Breast epithelium (tissue), 4 donors: ENCODE data around the gene BRINP3. TPM values are rescaled to one million over a fixed set of nuclear protein-coding genes. Genes with fewer than 3 reads are reported as not detected.

Source experiments
- DNase-seq, 2 donors: peaks; one replicate each; pipeline ENCODE4 v3.0.0-alpha.2; 2019; ENCODE audit warnings: low spot score in 2 of 2
- H3K27ac ChIP-seq, 2 donors: fragments of 200-600 bp; sonication (generic) in 1 of 2; one replicate each; pipeline ENCODE4 v1.5.1; 2016 to 2019; ENCODE audit warnings: mild to moderate bottlenecking in 1 of 2
- H3K27me3 ChIP-seq, 2 donors: fragments of 200-600 bp; sonication (generic) in 1 of 2; one replicate each; pipeline versions ENCODE4 v1.5.1 to v1.6.0; 2017 to 2019; ENCODE audit warnings: control low read depth in 1 of 2, mild to moderate bottlenecking in 1 of 2
- H3K36me3 ChIP-seq: fragments of 200-600 bp; one replicate; pipeline ENCODE4 v1.5.1; 2019
- H3K4me1 ChIP-seq, 2 donors: fragments of 200-600 bp; sonication (generic); one replicate each; pipeline ENCODE4 v1.5.1; 2016 to 2019; ENCODE audit warnings: control low read depth in 1 of 2
- H3K4me3 ChIP-seq, 3 donors: fragments of 200-600 bp; sonication (generic); 1 replicate in 2 of 3; 2 replicates in 1 of 3; pipeline ENCODE4 v1.5.1; 2016 to 2019; ENCODE audit warnings: mild to moderate bottlenecking in 3 of 3, moderate library complexity in 2 of 3
- H3K9me3 ChIP-seq, 2 donors: fragments of 200-600 bp; sonication (generic) in 1 of 2; one replicate each; pipeline ENCODE4 v1.5.1; 2016 to 2019; ENCODE audit warnings: control low read depth in 1 of 2
- CTCF ChIP-seq, 3 donors: fragments of 450-650 bp; IDR thresholded peaks; one replicate each; pipeline ENCODE4 v1.5.1; 2016 to 2017; ENCODE audit warnings: antibody characterized with exemption in 3 of 3, mild to moderate bottlenecking in 3 of 3, moderate library complexity in 3 of 3
- POLR2A ChIP-seq: fragments of 450-650 bp; IDR thresholded peaks from one replicate; pipeline ENCODE4 v1.6.1; 2016; ENCODE audit warnings: antibody characterized with exemption, mild to moderate bottlenecking, moderate library complexity
- POLR2AphosphoS5 ChIP-seq, 3 donors: sonication (generic); formaldehyde crosslinking; IDR thresholded peaks; one replicate each; pipeline ENCODE4 v1.6.1; 2017; ENCODE audit warnings: antibody characterized with exemption in 3 of 3
- intact Hi-C: fragments of 100-400 bp; cut with DNase I; formaldehyde crosslinking; loops from one replicate; pipeline ENCODE4 v1.15.1; 2023; ENCODE audit warnings: low total_unique reads
- total RNA-seq, 3 donors: library from RNA; depleted of rRNA; stranded (reverse); fragments of >200 nt; gene quantifications; one replicate each; pipeline ENCODE4 v1.1.0, GENCODE V29; 2016

The BRINP3 gene
- total RNA-seq, 3 donors from 2014 or later, result 0.29 to 3.6 TPM; not detected in 1

- TF ChIP-seq POLR2A, result no peak
- no peak for TF ChIP-seq CTCF (IDR thresholded peaks at IDR 0.05)
- TF ChIP-seq POLR2AphosphoS5 (IDR thresholded peaks at IDR 0.05), result no peak
- intact Hi-C loops, result no loop called here
- no peak overlapping the region for H3K4me3 ChIP-seq
- H3K36me3 ChIP-seq, result no peaks in the 10 kb centered on the region
- no peaks in the 10 kb centered on the region for H3K27me3 ChIP-seq
- DNase-seq, result no peak
- no peak overlapping the region for H3K27ac ChIP-seq
- H3K4me1 ChIP-seq, result no peaks in the 10 kb centered on the region
- no peaks in the 10 kb centered on the region for H3K9me3 ChIP-seq
Measured at GRCh38 chr1:190068304-190068703, 409.4 kb downstream of the BRINP3 start.

- intact Hi-C loops, result no loop called here
- Histone ChIP-seq H3K27me3 (no peaks in the 10 kb centered on the region), H3K9me3 (no peaks in the 10 kb centered on the region), H3K27ac (no peak overlapping the region), H3K4me3 (no peak overlapping the region), H3K4me1 (no peaks in the 10 kb centered on the region), H3K36me3 (no peaks in the 10 kb centered on the region)
- no peak for DNase-seq
- no peak for TF ChIP-seq CTCF (IDR thresholded peaks at IDR 0.05)
Measured at GRCh38 chr1:190067592-190067991, 410.1 kb downstream of the BRINP3 start.

GRCh38 chr1:190066011-190066410, 411.7 kb downstream of the BRINP3 start:
- Histone ChIP-seq H3K36me3 (no peaks in the 10 kb centered on the region), H3K4me1 (no peaks in the 10 kb centered on the region), H3K27ac (no peak overlapping the region), H3K9me3 (no peaks in the 10 kb centered on the region), H3K4me3 (no peak overlapping the region), H3K27me3 (no peaks in the 10 kb centered on the region)
- TF ChIP-seq POLR2AphosphoS5 (IDR thresholded peaks at IDR 0.05) (no peak), CTCF (IDR thresholded peaks at IDR 0.05) (no peak)
- intact Hi-C loops, result no loop called here
- no peak for DNase-seq

- intact Hi-C loops, result loop anchor here (5.0 kb wide), 1 partner anchor 778 kb away; no protein-coding TSS in a partner anchor
- DNase-seq, result no peak
- no peaks in the 10 kb centered on the region for H3K27me3 ChIP-seq
- H3K4me3 ChIP-seq, result no peak overlapping the region
- no peaks in the 10 kb centered on the region for H3K36me3 ChIP-seq
- H3K9me3 ChIP-seq, result no peaks in the 10 kb centered on the region
- H3K27ac ChIP-seq, result no peak overlapping the region
- TF ChIP-seq POLR2A, result no peak
- no peaks in the 10 kb centered on the region for H3K4me1 ChIP-seq
Measured at GRCh38 chr1:190049314-190049713, 428.4 kb downstream of the BRINP3 start.
